IPS-20b (cell line): ENCODE measurements around the gene SORD.
"Not testable (repeated sequence)": the region's sequence is repeated elsewhere in the genome, so short reads cannot be mapped to it uniquely, and the experiment has no call there.

Source experiments
- H3K27ac ChIP-seq: one replicate; pipeline ENCODE4 v1.5.1; 2013; ENCODE audit warnings: low read length
- H3K27me3 ChIP-seq: 2 replicates; pipeline ENCODE4 v1.6.1; 2013; ENCODE audit warnings: mild to moderate bottlenecking, low read length, inconsistent platforms; ENCODE audit not compliant: insufficient read depth
- H3K36me3 ChIP-seq: 2 replicates; pipeline ENCODE4 v1.6.1; 2013; ENCODE audit warnings: low read depth, mild to moderate bottlenecking, inconsistent platforms, low read length, moderate library complexity; ENCODE audit not compliant: insufficient read depth
- H3K4me1 ChIP-seq: 2 replicates; pipeline ENCODE4 v1.6.1; 2013; ENCODE audit warnings: mild to moderate bottlenecking, control low read depth, inconsistent platforms, low read length, moderate library complexity; ENCODE audit not compliant: insufficient read depth
- H3K4me3 ChIP-seq: 2 replicates; pipeline ENCODE4 v1.5.1; 2013; ENCODE audit warnings: mild to moderate bottlenecking, low read length, inconsistent platforms
- H3K9ac ChIP-seq: 2 replicates; pipeline ENCODE4 v1.6.1; 2013; ENCODE audit warnings: low read depth, mild to moderate bottlenecking, inconsistent platforms, low read length, moderate library complexity
- H3K9me3 ChIP-seq: 2 replicates; pipeline ENCODE4 v1.6.1; 2013; ENCODE audit warnings: mild to moderate bottlenecking, low read depth, low read length, inconsistent platforms; ENCODE audit not compliant: insufficient read depth

The SORD gene

DNA sequence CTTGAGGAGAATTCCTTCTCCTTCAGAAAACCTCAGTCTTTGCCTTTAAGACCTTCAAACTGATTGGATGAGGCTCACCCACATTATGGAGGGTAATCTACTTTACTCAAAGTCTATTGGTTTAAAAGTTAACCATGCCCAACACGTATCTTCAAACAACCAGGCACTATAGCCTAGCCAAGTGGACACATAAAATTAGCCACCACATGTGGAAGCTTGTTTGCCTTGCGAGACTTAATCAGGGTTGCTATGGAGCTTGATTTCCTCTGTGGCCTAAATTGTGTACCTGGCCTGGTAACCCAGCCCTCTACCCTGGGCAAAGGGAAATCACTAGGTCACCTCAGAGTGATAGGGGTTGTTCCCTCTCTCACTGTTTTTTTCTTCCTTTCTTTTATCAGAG lies 19.9 kb downstream of the SORD start:
- not testable (repeated sequence) for H3K4me1 ChIP-seq, H3K9me3 ChIP-seq, H3K27me3 ChIP-seq, H3K4me3 ChIP-seq, H3K9ac ChIP-seq, H3K27ac ChIP-seq
- peaks cover 34% of the 10 kb centered on the region; the same call in 1 of the 2 replicates for H3K36me3 ChIP-seq

DNA sequence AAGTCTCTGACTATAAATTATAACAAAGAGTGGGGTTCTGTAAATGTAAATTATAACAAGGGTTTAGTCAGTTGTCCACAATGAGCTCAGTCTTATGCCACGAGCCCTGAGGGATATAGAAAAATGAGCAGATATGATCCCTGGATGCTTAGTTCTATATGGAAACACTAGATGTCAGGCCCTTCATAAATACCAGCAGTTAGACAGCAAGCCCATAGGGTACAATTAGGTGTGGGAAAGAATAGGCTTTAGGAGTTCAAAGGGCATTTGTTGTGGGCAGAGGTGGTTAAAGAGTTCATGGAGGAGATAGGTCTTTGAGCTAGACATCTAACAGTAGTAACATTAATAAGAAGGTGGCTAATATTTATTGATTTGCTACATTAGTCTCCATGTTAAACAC lies 21.3 kb downstream of the SORD start:
- H3K9ac ChIP-seq, H3K27ac ChIP-seq, H3K27me3 ChIP-seq, H3K4me3 ChIP-seq, H3K4me1 ChIP-seq: not testable (repeated sequence)
- Histone ChIP-seq H3K9me3 (peaks cover 12% of the 10 kb centered on the region; the same call in 1 of the 2 replicates), H3K36me3 (peaks cover 47% of the 10 kb centered on the region; the same call in 1 of the 2 replicates)

DNA sequence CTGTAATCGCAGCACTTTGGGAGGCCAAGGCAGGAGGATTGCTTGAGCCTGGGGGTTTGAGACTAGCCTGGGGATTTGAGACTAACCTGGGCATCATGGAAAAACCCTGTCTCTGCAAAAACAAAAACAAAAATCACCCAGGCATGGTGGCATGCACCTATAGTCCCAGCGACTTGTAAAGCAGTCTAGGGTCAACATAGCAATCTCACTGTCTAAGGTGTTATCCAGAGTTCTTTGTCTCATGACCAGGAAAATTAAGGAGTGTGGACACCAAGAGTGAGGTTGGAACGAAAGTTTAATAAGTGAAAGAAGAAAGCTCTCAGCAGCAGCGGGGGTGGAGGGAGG lies 25.4 kb downstream of the SORD start:
- not testable (repeated sequence) for H3K9ac ChIP-seq, H3K4me1 ChIP-seq, H3K27me3 ChIP-seq, H3K27ac ChIP-seq, H3K4me3 ChIP-seq
- Histone ChIP-seq H3K36me3 (peaks cover 80% of the 10 kb centered on the region), H3K9me3 (peaks cover 32% of the 10 kb centered on the region)

DNA sequence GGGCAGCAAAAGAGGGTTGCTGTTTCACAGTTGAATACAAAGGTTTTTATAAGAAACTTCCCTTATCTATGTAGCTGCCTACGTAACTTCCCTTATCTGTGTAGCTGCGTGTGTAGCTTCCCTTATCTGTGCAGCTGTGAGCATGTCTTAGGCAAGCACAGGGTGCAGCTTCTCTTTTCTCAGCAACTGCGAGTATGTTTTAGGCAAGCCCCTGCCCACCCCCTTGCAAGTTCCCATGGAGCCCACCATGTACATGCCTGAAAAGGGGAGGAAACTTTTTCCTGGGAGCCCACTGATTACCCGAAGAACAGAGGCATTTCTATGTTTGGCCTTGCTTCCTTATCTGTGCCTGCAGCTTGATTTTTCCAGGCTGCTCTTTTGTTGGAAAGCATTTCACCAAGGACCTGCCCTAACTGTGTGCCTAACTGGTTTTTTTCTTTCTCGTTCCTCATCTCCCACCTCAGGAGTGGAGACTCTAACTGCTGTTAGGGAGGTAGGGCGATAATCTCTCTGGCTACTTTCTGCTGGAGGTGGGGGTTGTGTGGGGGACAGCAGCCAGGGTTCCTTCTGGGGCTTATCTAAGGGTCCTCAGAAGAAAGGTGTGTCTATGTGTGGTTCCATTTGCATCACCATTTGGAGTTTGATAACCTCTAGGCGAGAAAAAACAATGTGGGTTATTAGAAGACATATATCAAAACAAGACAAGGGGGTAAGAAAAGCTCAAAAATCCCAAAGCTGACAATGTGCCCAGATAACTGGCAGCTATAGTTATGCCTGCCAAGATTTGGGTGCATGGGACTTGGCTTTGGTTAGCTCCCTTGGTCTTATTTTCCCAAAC lies 26.0 kb downstream of the SORD start:
- H3K27me3 ChIP-seq, result no peaks in the 10 kb centered on the region
- peaks cover 80% of the 10 kb centered on the region for H3K36me3 ChIP-seq
- no peak overlapping the region for H3K27ac ChIP-seq
- no peaks in the 10 kb centered on the region for H3K4me1 ChIP-seq
- no peak overlapping the region for H3K9ac ChIP-seq
- H3K4me3 ChIP-seq, result no peak overlapping the region
- peaks cover 32% of the 10 kb centered on the region for H3K9me3 ChIP-seq

DNA sequence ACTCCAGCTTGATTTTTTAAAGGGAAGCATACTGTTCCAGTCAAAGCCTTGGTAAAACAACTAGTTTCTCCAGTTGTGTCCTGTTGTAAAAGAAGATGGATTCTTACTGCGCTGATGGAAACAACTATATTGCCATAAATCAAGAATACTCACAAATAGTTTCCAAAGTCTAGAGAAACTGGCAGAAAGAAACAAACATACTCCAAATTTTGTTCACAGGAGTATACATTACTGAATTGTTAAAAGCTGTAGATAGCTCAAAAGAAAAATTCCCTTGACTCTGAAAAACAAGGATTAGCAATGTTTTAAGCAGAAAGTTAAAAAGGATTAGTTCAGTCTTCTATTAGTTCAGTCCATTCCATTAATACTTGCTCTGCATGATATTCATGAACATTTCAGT lies 27.6 kb downstream of the SORD start:
- H3K27me3 ChIP-seq, result no peaks in the 10 kb centered on the region
- peaks cover 70% of the 10 kb centered on the region for H3K36me3 ChIP-seq
- H3K9me3 ChIP-seq, result peaks cover 32% of the 10 kb centered on the region
- H3K4me3 ChIP-seq, result no peak overlapping the region
- H3K27ac ChIP-seq, result no peak overlapping the region
- H3K9ac ChIP-seq, result no peak overlapping the region
- H3K4me1 ChIP-seq, result no peaks in the 10 kb centered on the region

DNA sequence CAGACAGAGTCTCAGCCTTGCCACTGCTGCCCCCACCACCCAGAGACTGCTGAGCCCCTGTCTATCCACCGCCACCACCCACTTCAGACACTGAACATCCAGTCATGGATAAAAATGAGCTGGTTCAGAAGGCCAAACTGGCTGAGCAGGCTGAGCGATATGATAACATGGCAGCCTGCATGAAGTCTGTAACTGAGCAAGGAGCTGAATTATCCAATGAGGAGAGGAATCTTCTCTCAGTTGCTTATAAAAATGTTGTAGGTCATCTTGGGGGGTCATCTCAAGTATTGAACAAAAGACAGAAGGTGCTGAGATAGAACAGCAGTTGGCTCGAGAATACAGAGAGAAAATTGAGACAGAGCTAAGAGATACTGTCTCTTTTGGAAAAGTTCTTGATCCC lies 29.7 kb downstream of the SORD start:
- H3K9ac ChIP-seq, H3K4me1 ChIP-seq, H3K27ac ChIP-seq, H3K4me3 ChIP-seq, H3K27me3 ChIP-seq: not testable (repeated sequence)
- Histone ChIP-seq H3K9me3 (peaks cover 32% of the 10 kb centered on the region), H3K36me3 (peaks cover 66% of the 10 kb centered on the region)

DNA sequence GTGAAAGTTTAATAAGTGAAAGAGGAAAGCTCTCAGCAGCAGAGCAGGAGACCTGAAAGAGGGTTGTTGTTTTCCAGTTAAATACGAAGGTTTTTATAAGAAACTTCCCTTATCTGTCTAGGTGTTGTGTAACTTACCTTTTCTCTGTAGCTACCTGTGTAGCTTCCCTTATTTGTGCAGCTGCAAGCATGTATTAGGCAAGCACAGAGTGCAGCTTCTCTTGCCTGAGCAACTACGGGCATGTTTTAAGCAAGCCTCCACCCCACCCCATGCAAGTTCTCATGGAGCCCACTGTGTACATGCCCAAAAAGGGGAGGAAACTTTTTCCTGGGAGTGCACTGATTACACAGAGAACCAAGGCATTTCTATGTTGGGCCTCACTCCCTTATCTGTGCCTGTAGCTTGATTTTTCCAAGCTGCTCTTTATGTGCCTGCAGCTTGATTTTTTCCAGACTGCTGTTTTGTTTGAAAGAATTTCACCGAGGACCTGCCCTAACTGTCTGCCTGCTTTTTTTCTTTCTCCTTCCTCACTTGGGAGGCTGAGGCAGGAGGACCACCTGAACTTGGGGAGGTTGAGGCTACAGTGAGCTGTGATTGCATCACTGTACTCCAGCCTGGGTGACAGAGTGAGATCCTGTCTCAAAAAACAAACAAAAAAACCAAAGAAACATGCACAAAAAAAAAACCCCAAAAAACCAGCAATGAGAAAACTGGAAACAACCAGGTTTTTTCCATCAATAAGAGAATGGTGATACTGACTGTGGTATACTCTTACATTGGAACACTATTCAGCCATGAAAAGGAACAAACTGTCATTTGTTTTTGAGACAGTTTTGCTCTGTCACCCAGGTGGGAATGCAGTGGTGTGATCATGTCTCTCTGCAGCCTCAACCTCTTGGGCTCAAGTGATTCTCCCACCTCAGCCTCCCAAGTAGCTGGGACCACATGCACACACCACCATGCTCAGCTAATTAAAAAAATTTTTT lies 36.0 kb downstream of the SORD start:
- peaks cover 30% of the 10 kb centered on the region; the same call in 1 of the 2 replicates for H3K36me3 ChIP-seq
- not testable (repeated sequence) for H3K4me3 ChIP-seq, H3K9me3 ChIP-seq, H3K27ac ChIP-seq, H3K4me1 ChIP-seq, H3K27me3 ChIP-seq, H3K9ac ChIP-seq

DNA sequence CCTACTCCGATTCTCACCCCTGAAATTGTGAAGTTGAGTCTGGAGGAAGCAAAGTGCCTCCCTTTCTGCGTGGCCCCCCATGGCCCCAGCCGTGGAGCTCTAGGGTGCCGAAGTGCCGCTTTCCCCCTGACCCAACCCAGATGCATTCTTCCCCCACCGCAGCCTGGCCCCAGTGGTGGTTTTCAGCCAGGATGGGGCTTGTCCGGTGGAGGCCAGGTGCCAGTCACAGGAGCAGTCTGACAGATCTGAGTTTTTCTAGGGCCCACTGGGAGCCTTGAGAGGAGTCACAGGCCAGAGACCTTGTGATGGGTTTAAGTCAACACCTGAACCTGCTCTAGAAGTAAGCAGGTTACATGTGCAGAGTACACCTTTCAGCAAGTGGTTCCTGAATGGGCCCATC lies 39.3 kb downstream of the SORD start:
- not testable (repeated sequence) for H3K9ac ChIP-seq, H3K9me3 ChIP-seq, H3K27me3 ChIP-seq, H3K4me1 ChIP-seq, H3K27ac ChIP-seq, H3K4me3 ChIP-seq
- H3K36me3 ChIP-seq, result peaks cover 33% of the 10 kb centered on the region

DNA sequence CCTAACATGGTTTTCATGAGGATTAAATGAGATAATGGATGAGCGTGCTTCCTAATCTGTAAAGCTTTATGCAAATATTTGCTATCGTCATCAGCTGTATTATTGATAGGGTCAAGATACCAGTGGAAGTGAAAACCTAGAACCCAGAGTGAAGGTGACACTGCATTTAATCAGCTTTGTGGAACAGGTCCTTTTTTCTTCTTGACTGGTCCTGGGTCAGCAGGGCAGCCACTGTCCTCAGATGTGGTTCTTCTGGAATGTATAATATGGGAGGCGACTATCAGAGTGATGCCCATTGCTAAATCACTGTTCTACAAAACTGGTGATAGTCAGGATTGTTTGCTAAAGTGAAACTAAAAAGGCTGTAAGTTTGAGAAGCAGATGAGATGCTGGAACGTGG lies 41.4 kb downstream of the SORD start:
- Histone ChIP-seq H3K27me3 (no peaks in the 10 kb centered on the region), H3K9me3 (no peaks in the 10 kb centered on the region), H3K9ac (no peak overlapping the region), H3K27ac (no peak overlapping the region), H3K4me1 (no peaks in the 10 kb centered on the region), H3K36me3 (peaks cover 33% of the 10 kb centered on the region), H3K4me3 (no peak overlapping the region)

DNA sequence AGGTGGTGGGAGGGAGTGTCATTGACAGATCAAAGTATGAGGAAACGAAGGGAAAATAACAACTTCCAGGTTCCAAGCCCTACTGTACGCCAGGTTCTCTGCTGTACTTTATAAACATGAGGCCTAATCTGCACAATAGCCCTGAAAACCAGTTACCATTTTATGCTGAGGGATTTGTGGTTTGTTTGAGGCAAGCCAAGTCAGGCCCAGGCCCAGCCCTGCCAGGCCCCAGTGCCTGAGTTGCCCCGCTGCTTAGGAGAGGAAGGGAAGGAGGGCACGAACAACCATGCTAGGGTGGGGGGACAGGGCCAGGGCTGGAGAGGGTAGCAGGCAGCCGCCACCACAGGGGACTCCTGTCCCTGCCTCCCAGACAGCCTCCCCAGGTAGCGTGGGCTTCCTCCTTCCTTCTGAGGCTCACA lies 47.0 kb downstream of the SORD start:
- H3K27me3 ChIP-seq, H3K4me3 ChIP-seq, H3K9ac ChIP-seq, H3K4me1 ChIP-seq, H3K9me3 ChIP-seq, H3K27ac ChIP-seq: not testable (repeated sequence)
- peaks cover 27% of the 10 kb centered on the region for H3K36me3 ChIP-seq

DNA sequence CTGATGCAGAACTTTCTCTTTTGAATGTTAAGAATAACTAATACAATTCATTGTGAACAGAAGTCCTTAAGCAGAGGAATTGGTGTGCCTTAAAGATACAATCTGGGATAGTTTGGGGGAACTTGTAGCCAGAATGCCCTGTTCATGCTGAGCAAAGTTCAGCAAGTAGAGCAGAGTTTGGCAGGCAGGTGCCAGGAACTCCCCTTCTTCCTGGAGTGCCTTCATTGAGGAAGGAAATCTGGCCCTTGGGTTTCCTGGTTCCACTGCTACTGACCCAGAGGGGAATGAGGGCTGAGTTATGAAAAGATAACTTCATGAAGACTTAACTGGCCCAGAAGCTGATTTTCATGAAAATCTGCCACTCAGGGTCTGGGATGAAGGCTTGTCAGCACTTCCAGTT lies 50.6 kb downstream of the SORD start:
- not testable (repeated sequence) for H3K27ac ChIP-seq, H3K4me3 ChIP-seq, H3K27me3 ChIP-seq, H3K9ac ChIP-seq, H3K4me1 ChIP-seq, H3K9me3 ChIP-seq
- H3K36me3 ChIP-seq, result peaks cover 15% of the 10 kb centered on the region
